HG02870 (cell line): ENCODE results near the gene CHTF8.

ENCODE experiments used
- ATAC-seq: cut with Tn5 transposase; IDR thresholded peaks from one replicate; pipeline ENCODE4 v1.9.1; 2021; ENCODE audit warnings: mild to moderate bottlenecking, moderate library complexity; ENCODE audit not compliant: unreplicated experiment

Gene CHTF8

GRCh38 chr16:69114346-69114975, 17.9 kb downstream of the CHTF8 start:
- ATAC-seq, result no peak

- no peak for ATAC-seq
Measured at GRCh38 chr16:69113216-69113615, 19.2 kb downstream of the CHTF8 start.

DNA sequence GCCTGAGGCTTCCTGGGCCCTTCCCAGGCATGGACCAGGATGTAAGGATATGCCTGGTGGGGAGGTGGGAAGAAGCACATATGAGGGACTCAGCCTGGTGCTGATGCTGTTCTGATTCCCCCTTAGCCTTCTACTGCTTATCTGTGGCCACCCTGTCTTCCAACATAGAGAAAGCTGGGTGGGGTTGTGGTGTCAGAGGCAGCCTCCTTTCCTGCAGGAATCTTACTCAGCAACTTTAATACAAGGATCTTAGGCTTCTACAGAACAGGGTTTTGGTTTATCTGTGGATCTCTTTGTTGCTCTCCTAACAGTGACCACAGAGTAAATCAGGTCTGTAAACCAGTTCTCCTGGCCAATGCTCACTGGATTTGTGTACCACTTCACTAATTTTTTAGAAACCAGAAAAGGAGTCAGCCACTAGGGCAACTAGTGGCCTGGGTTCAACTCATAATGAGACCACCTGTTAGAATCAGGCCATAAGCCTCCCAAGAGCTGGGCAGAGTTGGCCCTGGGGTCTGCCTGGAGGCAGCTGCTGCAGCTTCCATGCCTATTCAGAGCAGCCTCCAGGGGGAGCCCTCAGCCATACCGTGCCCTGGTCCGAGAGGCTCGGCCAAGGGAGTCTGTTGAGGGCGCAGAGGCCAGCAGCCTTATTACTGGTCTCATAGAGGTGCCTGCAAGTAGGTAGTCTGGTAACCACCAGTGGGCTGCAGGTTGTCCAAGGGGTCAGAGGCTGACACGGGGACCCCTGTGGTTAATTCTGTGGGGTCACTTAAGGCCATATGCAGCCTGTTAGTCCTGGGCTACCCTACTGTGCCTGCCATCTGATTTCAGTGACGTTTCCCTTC, 19.9 kb downstream of the CHTF8 start:
- peak; percentile 75 for ATAC-seq

GRCh38 chr16:69111876-69112230, 20.5 kb downstream of the CHTF8 start:
- no peak for ATAC-seq

GRCh38 chr16:69111216-69111875, 21.0 kb downstream of the CHTF8 start:
- ATAC-seq, result no peak

GRCh38 chr16:69110406-69110805, 22.0 kb downstream of the CHTF8 start:
- ATAC-seq, result no peak

GRCh38 chr16:69109486-69110270, 22.7 kb downstream of the CHTF8 start:
- ATAC-seq, result no peak

- no peak for ATAC-seq
Measured at GRCh38 chr16:69108905-69109252, 23.5 kb downstream of the CHTF8 start.

DNA sequence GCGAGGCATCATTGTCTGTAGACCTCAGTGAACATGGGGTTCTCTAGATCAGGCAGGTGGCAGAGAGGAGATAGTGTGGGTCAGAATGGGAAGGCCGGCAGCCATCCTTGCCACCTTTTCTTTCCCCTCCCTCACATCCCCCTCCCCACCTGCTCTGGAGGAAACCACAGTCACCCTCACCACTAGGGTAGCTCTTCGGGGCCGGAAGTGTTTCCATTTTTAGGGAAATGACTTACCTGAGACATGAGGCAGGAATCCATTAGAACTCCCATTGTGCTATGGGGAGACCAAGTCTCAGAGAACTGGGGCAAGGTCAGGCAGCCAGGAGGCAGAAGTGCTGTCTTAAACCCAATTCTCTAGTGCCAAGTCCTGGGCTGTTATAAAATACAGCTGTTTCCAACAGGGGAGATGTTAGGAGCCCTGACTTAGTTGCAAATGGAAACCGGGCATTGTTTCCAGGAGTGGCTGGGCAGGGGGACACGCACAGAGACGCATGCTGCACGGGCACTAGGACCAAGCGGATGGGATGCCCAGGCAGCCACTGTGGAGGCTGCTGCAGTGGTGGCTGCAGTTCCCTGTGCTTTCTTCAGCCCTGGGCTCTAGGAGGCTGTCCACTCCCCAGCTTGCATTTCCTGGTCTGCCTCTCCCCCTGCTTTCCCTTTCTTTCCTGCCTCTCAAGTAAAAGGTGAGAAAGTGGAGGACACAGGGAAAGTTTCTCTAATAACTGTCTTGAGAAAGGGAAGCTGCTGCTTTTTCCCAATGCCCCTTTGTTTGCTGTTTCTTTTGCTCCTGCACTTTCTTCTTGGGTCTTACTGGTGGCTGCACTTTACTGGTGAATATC, 24.1 kb downstream of the CHTF8 start:
- no peak for ATAC-seq

DNA sequence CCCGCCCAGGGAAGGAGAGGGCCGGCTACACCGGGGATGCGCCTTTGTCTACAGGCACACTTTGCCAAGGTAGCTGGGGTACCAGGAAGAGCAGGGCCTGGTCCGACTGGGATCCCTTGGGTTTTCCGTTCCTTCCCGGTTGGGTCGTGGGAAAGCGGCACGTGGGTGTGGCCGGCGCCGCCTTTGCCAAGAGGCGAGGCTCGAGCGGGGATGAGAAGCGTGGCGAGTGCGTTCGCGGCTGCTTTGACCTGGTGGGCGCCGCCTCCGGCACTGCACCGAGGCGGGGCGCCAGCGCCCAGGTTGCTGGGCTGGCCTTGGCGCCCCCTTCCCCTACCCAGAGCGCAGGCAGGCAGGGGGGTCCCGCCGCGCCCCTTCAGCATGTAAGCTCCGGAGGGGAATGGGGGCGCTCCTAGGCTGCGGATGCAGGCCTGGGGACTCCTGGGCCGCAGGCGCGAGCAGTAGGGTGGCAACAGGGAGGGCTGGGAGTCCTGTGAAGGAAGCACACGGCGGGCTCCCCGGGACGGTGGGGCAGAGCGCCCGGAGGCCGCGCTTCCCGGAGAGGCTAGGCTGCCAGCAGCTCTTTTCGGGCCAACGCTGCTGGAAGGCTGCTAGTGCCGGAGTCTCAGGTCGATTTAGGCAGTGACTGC, 24.9 kb downstream of the CHTF8 start:
- no peak for ATAC-seq

DNA sequence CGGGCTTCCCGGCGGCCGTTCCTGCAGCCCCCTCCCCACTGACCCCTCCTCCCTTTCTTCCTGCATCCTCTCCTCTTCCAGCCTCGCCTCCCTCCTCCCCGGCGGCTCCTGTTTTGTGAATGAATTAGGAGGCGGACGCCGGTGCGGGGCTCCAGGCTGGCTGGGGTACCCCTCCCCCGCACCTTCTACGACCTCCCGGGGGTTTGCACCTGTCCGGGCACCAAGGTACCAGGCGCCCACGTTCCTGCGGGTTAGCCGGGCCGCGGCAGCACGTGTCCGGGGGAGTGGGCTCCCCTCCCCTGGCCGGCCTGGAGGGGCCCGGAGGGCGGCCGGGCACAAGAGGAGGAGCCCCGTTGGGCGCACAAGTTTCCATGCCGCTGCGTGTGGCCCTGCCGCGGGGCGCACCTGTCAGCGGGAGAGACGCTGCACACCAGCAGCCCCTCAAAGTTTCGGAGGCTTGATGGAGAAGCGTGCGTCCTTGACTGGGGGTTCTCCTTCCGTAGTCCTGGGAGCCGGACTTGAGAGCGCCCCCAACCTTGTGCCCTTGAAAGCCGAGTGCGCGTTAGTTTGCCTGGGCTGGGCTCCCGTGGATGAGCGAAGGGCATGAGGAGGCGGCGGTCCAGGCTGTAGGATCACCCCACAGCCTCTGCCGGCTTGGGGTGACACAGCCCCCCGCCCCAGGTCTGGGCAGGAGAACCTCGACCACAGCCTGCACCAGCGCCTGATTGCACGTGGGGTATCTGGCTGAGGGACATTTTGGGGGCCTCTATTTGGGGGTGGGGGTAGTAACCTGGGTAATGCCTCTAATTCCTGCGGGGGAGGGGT, 25.7 kb downstream of the CHTF8 start:
- no peak for ATAC-seq

GRCh38 chr16:69105501-69106361, 26.7 kb downstream of the CHTF8 start, which contains the start of gene HAS3:
Gene HAS3, plus strand, starts transcription at chr16:69105653. Its CDS starts 3,743 bp downstream, at chr16:69109396.
- ATAC-seq, result no peak

DNA sequence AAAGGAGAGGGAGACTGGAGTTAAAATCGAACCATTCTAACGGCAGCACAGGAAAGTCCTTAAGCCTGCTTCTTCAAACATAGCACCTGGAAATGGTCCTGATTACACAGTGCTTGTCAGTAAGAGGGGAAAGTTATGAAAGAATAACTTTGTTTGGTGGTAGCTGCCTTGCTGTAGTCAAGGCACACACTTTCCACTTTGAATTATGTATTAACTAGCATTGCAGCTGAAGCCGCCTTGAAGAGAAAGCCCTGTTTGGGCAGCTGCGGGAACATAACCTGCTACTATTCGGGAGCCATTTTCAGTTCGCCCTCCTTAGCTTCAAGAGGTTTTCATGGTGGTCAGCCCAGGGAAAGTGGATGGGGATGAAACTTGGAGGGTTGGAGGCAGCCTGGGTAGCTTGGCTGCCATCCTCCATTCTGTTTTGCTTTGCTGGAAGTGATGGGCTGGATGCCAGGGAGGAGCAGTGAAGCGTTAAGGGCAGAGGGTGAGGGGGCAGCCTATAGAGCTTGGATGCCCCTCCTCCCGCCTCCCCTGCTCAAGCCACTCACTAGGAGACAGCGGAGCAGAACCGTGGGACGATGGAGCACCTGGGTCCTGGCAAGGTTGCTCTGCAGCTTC, 32.2 kb downstream of the CHTF8 start:
- ATAC-seq, result no peak

GRCh38 chr16:69095193-69095592, 37.2 kb downstream of the CHTF8 start:
- no peak for ATAC-seq

- ATAC-seq, result no peak
Measured at GRCh38 chr16:69094501-69094900, 37.9 kb downstream of the CHTF8 start.

DNA sequence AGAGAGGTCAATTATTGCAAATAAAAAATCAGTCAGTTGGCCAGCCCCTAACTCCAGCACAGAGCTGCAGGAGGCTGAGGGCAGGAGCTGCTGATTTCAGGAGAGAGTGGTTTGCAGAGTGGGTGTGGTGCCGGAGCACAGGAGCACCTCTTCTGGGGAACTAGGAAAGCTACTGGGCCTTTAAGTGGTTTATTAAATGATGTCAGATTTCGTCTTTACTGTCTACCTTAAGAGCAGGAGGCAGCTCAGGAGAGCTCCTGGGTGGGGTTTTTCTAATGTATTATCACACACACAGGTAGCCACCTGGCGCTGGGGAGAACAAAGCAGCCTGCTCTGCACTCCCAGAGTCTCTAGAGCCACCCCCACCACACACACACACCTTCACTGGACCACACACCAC, 38.4 kb downstream of the CHTF8 start:
- ATAC-seq, result no peak

DNA sequence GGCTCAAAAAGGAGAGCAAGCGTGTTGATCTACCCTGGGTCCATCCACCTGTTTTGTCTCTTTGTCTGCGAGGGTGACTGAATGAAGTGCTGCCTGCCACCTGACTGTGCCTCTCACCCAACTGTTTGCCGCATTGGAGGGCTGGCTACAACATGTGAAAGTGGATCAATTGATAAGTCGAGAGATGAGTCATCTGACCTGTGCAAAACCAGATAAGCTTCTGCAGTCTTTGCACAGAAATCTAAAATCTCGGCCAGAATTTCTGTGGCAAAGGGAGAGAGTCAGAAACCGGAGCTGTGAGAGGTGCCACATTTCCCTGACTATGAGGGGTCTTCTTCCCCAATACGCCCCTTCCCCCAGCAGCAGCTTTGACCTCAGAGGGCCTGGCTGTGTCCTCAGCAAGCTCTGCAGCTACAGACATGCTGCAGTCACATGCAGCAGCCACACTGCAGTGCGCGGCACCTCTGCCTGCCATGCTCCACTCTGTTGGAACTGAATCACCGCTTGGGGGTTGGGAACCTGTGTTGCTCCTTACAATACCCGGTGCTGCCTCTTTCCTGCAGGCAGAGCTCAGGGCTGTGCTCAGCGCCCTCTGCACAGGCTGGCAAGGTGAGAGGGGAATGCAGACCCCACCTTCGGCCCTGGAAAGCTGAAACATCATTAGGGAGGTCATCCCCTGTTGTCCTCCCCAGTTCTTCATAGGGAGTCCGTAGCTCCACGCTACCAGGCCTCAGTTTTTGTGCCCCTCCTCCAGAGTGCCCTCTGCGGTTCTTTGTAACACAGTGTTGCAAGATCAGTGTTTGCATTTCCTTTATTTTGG, 43.1 kb downstream of the CHTF8 start:
- ATAC-seq, result no peak
